ENCODE measurements around the gene RIN3.

DNA sequence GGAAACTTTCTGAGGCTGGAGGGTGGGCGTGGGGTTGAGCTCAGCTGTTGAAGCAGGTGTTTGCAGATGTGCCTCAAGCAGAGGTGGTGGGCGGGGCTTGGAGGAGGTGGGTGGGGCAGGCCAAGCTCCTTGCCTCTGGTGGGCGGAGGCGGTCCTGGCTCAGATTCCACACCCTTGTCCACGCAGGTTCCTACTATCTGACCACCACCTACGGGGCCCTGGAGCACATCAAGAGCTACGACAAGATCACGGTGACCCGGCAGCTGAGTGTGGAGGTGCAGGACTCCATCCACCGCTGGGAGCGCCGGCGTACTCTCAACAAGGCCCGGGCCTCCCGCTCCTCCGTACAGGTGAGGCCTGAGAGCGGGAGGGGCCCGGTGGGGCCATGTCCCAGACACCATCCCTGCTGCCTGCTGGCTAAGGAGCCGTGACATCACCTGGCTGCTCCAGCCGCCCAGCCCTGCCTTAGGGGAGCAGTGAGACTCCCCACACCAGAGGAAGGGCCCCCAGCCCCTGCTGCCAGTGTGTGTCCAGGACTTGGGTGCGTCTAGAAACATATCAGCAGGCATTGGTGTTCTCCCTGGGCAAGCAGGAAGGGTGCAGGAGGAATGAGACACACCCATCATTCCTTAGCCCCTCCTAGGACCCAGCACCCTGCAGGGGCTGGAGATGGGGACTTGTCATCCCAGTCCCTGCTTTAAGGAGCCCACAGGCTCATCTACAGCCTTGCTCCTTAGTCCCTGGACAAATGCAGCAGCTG is 171.4 kb downstream of the RIN3 start:
- TF ChIP-seq BHLHE40 (IDR thresholded peaks at IDR 0.05; ENCODE audit: borderline replicate concordance) (no peak), SUZ12 (IDR thresholded peaks at IDR 0.05) (no peak), PKNOX1 (IDR thresholded peaks at IDR 0.05) (no peak), FOXK2 (IDR thresholded peaks at IDR 0.05) (no peak), NFRKB (IDR thresholded peaks at IDR 0.05) (no peak), FOXA1 (IDR thresholded peaks at IDR 0.05) (no peak), ELF4 (IDR thresholded peaks at IDR 0.05) (no peak), HDGF (IDR thresholded peaks at IDR 0.05; ENCODE audit: borderline replicate concordance) (no peak), TARDBP (IDR thresholded peaks at IDR 0.05) (no peak), FOXM1 (IDR thresholded peaks at IDR 0.05; ENCODE audit: borderline replicate concordance) (no peak), ZNF384 (IDR thresholded peaks at IDR 0.05) (no peak), SP1 (IDR thresholded peaks at IDR 0.05) (no peak), L3MBTL2 (conservative IDR thresholded peaks at IDR 0.05) (no peak), ARNT (IDR thresholded peaks at IDR 0.05) (no peak)
